Activated naive CD8-positive, alpha-beta T cell treated with anti-CD3 and anti-CD28 coated beads, Interleukin-2, amount 10 ng/mL, durations not matched to agents 7 days and 5 days (primary cell): ENCODE data around the gene MICAL2. TPM values are rescaled to one million over a fixed set of nuclear protein-coding genes. Genes with fewer than 3 reads are reported as not detected.

Source experiments
- ATAC-seq: fragments of 150-1000 bp; cut with Tn5 transposase; one replicate; pipeline ENCODE4 v1.10.0; 2021; ENCODE audit warnings: low read depth, moderate library complexity
- POLR2A ChIA-PET: fragments of 350-600 bp; sonication (Branson Sonifier 250); formaldehyde crosslinking; loops from one replicate; lab custom pipeline; 2021; ENCODE audit warnings: antibody characterized with exemption; lab: Charles Lee
- DNase-seq: peaks from one replicate; pipeline ENCODE4 v3.0.0; 2021
- H3K27ac Mint-ChIP-seq: one replicate; pipeline ENCODE4 v1.8.0; 2022; ENCODE audit warnings: mild to moderate bottlenecking, mixed read lengths
- H3K27me3 Mint-ChIP-seq: one replicate; pipeline ENCODE4 v1.8.0; 2022; ENCODE audit warnings: mild to moderate bottlenecking, moderate library complexity, mixed read lengths
- H3K36me3 Mint-ChIP-seq: one replicate; pipeline ENCODE4 v1.8.0; 2021; ENCODE audit warnings: mild to moderate bottlenecking, mixed read lengths
- H3K4me1 Mint-ChIP-seq: one replicate; pipeline ENCODE4 v1.8.0; 2021; ENCODE audit warnings: mixed read lengths
- H3K4me3 Mint-ChIP-seq: one replicate; pipeline ENCODE4 v1.8.0; 2022; ENCODE audit warnings: mild to moderate bottlenecking, moderate library complexity, mixed read lengths
- H3K9me3 Mint-ChIP-seq: one replicate; pipeline ENCODE4 v1.8.0; 2021; ENCODE audit warnings: mixed read lengths
- total RNA-seq, 2 experiments: library from RNA; stranded (reverse); gene quantifications; one replicate each; pipeline ENCODE4 v1.2.3, GENCODE V29; 2021

The MICAL2 gene
- total RNA-seq, 2 experiments from 2014 or later = 36.9 to 42.6 TPM

- Mint-ChIP-seq H3K4me1 (peaks cover 23% of the 10 kb centered on the region), H3K36me3 (peaks cover 31% of the 10 kb centered on the region), H3K9me3 (no peaks in the 10 kb centered on the region), H3K4me3 (peak overlapping the region; percentile 66), H3K27ac (peak overlapping the region; percentile 86), H3K27me3 (no peaks in the 10 kb centered on the region)
- ATAC-seq (peak; percentile 86), DNase-seq (peak; percentile 66)
- POLR2A ChIA-PET = interaction anchor here (1.3 to 2.4 kb wide), 6 partner anchors 12 to 149 kb away, joined by 4 to 22 read pairs (median 6); partner anchors contain the start of gene MICAL2
These were observed 125.8 kb downstream of the MICAL2 start for GRCh38 chr11:12235947-12236743.

GRCh38 chr11:12236744-12237101 lies 126.3 kb downstream of the MICAL2 start:
- H3K27me3 Mint-ChIP-seq = no peaks in the 10 kb centered on the region
- H3K4me3 Mint-ChIP-seq = peak overlapping the region; percentile 66
- H3K27ac Mint-ChIP-seq = peak overlapping the region; percentile 86
- no peaks in the 10 kb centered on the region for H3K9me3 Mint-ChIP-seq
- H3K36me3 Mint-ChIP-seq = peaks cover 27% of the 10 kb centered on the region
- H3K4me1 Mint-ChIP-seq = peaks cover 26% of the 10 kb centered on the region
- no peak for ATAC-seq
- POLR2A ChIA-PET = interaction anchor here (1.3 to 2.4 kb wide), 5 partner anchors 12 to 150 kb away, joined by 4 to 22 read pairs (median 6); partner anchors contain the start of gene MICAL2
- no peak for DNase-seq

GRCh38 chr11:12237381-12237784 lies 127.0 kb downstream of the MICAL2 start:
- POLR2A ChIA-PET = interaction anchor here (2.3 to 2.4 kb wide), 2 partner anchors 13 to 150 kb away, joined by 10 to 22 read pairs; no protein-coding TSS in a partner anchor
- no peak overlapping the region for H3K27ac Mint-ChIP-seq
- no peaks in the 10 kb centered on the region for H3K27me3 Mint-ChIP-seq
- no peak overlapping the region for H3K4me3 Mint-ChIP-seq
- H3K9me3 Mint-ChIP-seq = no peaks in the 10 kb centered on the region
- ATAC-seq (no peak), DNase-seq (no peak)
- H3K36me3 Mint-ChIP-seq = peaks cover 23% of the 10 kb centered on the region
- peaks cover 29% of the 10 kb centered on the region for H3K4me1 Mint-ChIP-seq

- POLR2A ChIA-PET = no interaction called here
- Mint-ChIP-seq H3K4me3 (no peak overlapping the region), H3K27ac (no peak overlapping the region), H3K36me3 (peaks cover 17% of the 10 kb centered on the region), H3K4me1 (peaks cover 38% of the 10 kb centered on the region), H3K9me3 (no peaks in the 10 kb centered on the region), H3K27me3 (no peaks in the 10 kb centered on the region)
- no peak for ATAC-seq
- no peak for DNase-seq
These were observed 128.0 kb downstream of the MICAL2 start for GRCh38 chr11:12238420-12238819.

GRCh38 chr11:12239396-12239795 lies 129.0 kb downstream of the MICAL2 start:
- no peak overlapping the region for H3K4me3 Mint-ChIP-seq
- H3K36me3 Mint-ChIP-seq = peaks cover 11% of the 10 kb centered on the region
- H3K27me3 Mint-ChIP-seq = no peaks in the 10 kb centered on the region
- no peaks in the 10 kb centered on the region for H3K9me3 Mint-ChIP-seq
- peaks cover 38% of the 10 kb centered on the region for H3K4me1 Mint-ChIP-seq
- POLR2A ChIA-PET = interaction anchor here (1.4 kb wide), 1 partner anchor 87 kb away, joined by 5 read pairs; no protein-coding TSS in a partner anchor
- ATAC-seq (no peak), DNase-seq (no peak)
- H3K27ac Mint-ChIP-seq = no peak overlapping the region

- peaks cover 11% of the 10 kb centered on the region for H3K36me3 Mint-ChIP-seq
These were observed 129.5 kb downstream of the MICAL2 start for GRCh38 chr11:12239804-12240371.

GRCh38 chr11:12240677-12241076 lies 130.3 kb downstream of the MICAL2 start:
- DNase-seq (no peak), ATAC-seq (no peak)
- no peaks in the 10 kb centered on the region for H3K9me3 Mint-ChIP-seq
- POLR2A ChIA-PET = no interaction called here
- peaks cover 34% of the 10 kb centered on the region for H3K4me1 Mint-ChIP-seq
- peaks cover 11% of the 10 kb centered on the region for H3K36me3 Mint-ChIP-seq
- H3K4me3 Mint-ChIP-seq = no peak overlapping the region
- no peak overlapping the region for H3K27ac Mint-ChIP-seq
- H3K27me3 Mint-ChIP-seq = no peaks in the 10 kb centered on the region

More at GRCh38 chr11:12239804-12240371, 129.5 kb downstream of the MICAL2 start:
- DNase-seq = no peak
- Mint-ChIP-seq H3K4me1 (peaks cover 38% of the 10 kb centered on the region), H3K9me3 (no peaks in the 10 kb centered on the region), H3K27ac (no peak overlapping the region), H3K27me3 (no peaks in the 10 kb centered on the region), H3K4me3 (no peak overlapping the region)
- no peak for ATAC-seq
- POLR2A ChIA-PET = interaction anchor here (1.4 kb wide), 1 partner anchor 88 kb away, joined by 5 read pairs; no protein-coding TSS in a partner anchor

- ATAC-seq (no peak), DNase-seq (no peak)
- Mint-ChIP-seq H3K27ac (peak overlapping the region; percentile 30), H3K9me3 (no peaks in the 10 kb centered on the region), H3K4me1 (peaks cover 27% of the 10 kb centered on the region), H3K4me3 (no peak overlapping the region), H3K27me3 (no peaks in the 10 kb centered on the region), H3K36me3 (peaks cover 11% of the 10 kb centered on the region)
- POLR2A ChIA-PET = interaction anchor here (1.1 kb wide), 1 partner anchor 46 kb away, joined by 3 read pairs; no protein-coding TSS in a partner anchor
These were observed 131.0 kb downstream of the MICAL2 start for GRCh38 chr11:12241401-12241800.

GRCh38 chr11:12241971-12242672 lies 131.7 kb downstream of the MICAL2 start:
- H3K9me3 Mint-ChIP-seq = no peaks in the 10 kb centered on the region
- peaks cover 21% of the 10 kb centered on the region for H3K4me1 Mint-ChIP-seq
- ATAC-seq (peak; percentile 80), DNase-seq (peak; percentile 46)
- peak overlapping the region; percentile 83 for H3K27ac Mint-ChIP-seq
- H3K27me3 Mint-ChIP-seq = no peaks in the 10 kb centered on the region
- H3K36me3 Mint-ChIP-seq = peaks cover 11% of the 10 kb centered on the region
- H3K4me3 Mint-ChIP-seq = peak overlapping the region; percentile 66
- POLR2A ChIA-PET = interaction anchor here (1.1 kb wide), 1 partner anchor 47 kb away, joined by 3 read pairs; no protein-coding TSS in a partner anchor

- no peak for DNase-seq
- POLR2A ChIA-PET = no interaction called here
- H3K4me1 Mint-ChIP-seq = peaks cover 21% of the 10 kb centered on the region
- no peak for ATAC-seq
- H3K27me3 Mint-ChIP-seq = no peaks in the 10 kb centered on the region
- H3K27ac Mint-ChIP-seq = peak overlapping the region; percentile 83
- H3K9me3 Mint-ChIP-seq = no peaks in the 10 kb centered on the region
- H3K4me3 Mint-ChIP-seq = peak overlapping the region; percentile 66
- peaks cover 11% of the 10 kb centered on the region for H3K36me3 Mint-ChIP-seq
These were observed 132.6 kb downstream of the MICAL2 start for GRCh38 chr11:12242966-12243365.

GRCh38 chr11:12243486-12243885 lies 133.1 kb downstream of the MICAL2 start:
- peaks cover 9% of the 10 kb centered on the region for H3K36me3 Mint-ChIP-seq
- H3K27ac Mint-ChIP-seq = no peak overlapping the region
- no peak for DNase-seq
- H3K4me1 Mint-ChIP-seq = peaks cover 21% of the 10 kb centered on the region
- POLR2A ChIA-PET = no interaction called here
- H3K27me3 Mint-ChIP-seq = no peaks in the 10 kb centered on the region
- H3K4me3 Mint-ChIP-seq = no peak overlapping the region
- no peaks in the 10 kb centered on the region for H3K9me3 Mint-ChIP-seq
- ATAC-seq = no peak

- no peak overlapping the region for H3K27ac Mint-ChIP-seq
- no peaks in the 10 kb centered on the region for H3K27me3 Mint-ChIP-seq
- DNase-seq (no peak), ATAC-seq (no peak)
- peaks cover 9% of the 10 kb centered on the region for H3K36me3 Mint-ChIP-seq
- peaks cover 21% of the 10 kb centered on the region for H3K4me1 Mint-ChIP-seq
- no peaks in the 10 kb centered on the region for H3K9me3 Mint-ChIP-seq
- H3K4me3 Mint-ChIP-seq = no peak overlapping the region
- POLR2A ChIA-PET = no interaction called here
These were observed 133.6 kb downstream of the MICAL2 start for GRCh38 chr11:12243911-12244550.

- no peak for ATAC-seq
- H3K4me1 Mint-ChIP-seq = peaks cover 21% of the 10 kb centered on the region
- H3K4me3 Mint-ChIP-seq = no peak overlapping the region
- H3K27me3 Mint-ChIP-seq = no peaks in the 10 kb centered on the region
- no peaks in the 10 kb centered on the region for H3K9me3 Mint-ChIP-seq
- POLR2A ChIA-PET = no interaction called here
- H3K36me3 Mint-ChIP-seq = peaks cover 9% of the 10 kb centered on the region
- no peak overlapping the region for H3K27ac Mint-ChIP-seq
- DNase-seq = no peak
These were observed 134.7 kb downstream of the MICAL2 start for GRCh38 chr11:12245091-12245490.
